Uterus (tissue), 4 donors: ENCODE results near the gene NKAPD1. TPM values are rescaled to one million over a fixed set of nuclear protein-coding genes. Genes with fewer than 3 reads are reported as not detected.

Source experiments
- DNase-seq, 2 donors: peaks; one replicate each; pipeline ENCODE4 v3.0.0-alpha.2; 2019 to 2020
- H3K27ac ChIP-seq, 2 donors: fragments of 200-600 bp; sonication (generic); 1 replicate in 1 of 2; 2 replicates in 1 of 2; pipeline ENCODE4 v1.5.1; 2016 to 2018
- H3K27me3 ChIP-seq, 2 donors: fragments of 200-600 bp; sonication (generic); one replicate each; pipeline ENCODE4 v1.5.1; 2018 to 2019; ENCODE audit warnings: control low read depth in 1 of 2
- H3K36me3 ChIP-seq, 2 donors: fragments of 200-600 bp; sonication (generic); one replicate each; pipeline ENCODE4 v1.5.1; 2019; ENCODE audit warnings: control low read depth in 1 of 2
- H3K4me1 ChIP-seq, 2 donors: fragments of 200-600 bp; sonication (generic); one replicate each; pipeline ENCODE4 v1.5.1; 2018 to 2019; ENCODE audit warnings: control low read depth in 1 of 2
- H3K4me3 ChIP-seq, 2 donors: fragments of 200-600 bp; sonication (generic); 1 replicate in 1 of 2; 2 replicates in 1 of 2; pipeline ENCODE4 v1.5.1; 2018 to 2019; ENCODE audit warnings: mild to moderate bottlenecking in 1 of 2
- H3K9me3 ChIP-seq, 2 donors: fragments of 200-600 bp; sonication (generic); one replicate each; pipeline ENCODE4 v1.5.1; 2019; ENCODE audit warnings: control low read depth in 1 of 2
- CTCF ChIP-seq, 4 experiments: fragments of 200-600 bp in 2 of 4; fragments of 450-650 bp in 2 of 4; sonication (generic) in 2 of 4; IDR thresholded peaks; one replicate each; pipeline ENCODE4 v1.5.1; 2016 to 2019; ENCODE audit warnings: antibody characterized with exemption in 4 of 4, mild to moderate bottlenecking in 2 of 4, moderate library complexity in 1 of 4
- POLR2A ChIP-seq, 2 donors: fragments of 450-650 bp; IDR thresholded peaks; one replicate each; pipeline ENCODE4 v1.6.1; 2016; ENCODE audit warnings: antibody characterized with exemption in 2 of 2, mild to moderate bottlenecking in 1 of 2, moderate library complexity in 1 of 2
- intact Hi-C: fragments of 100-400 bp; cut with DNase I; formaldehyde crosslinking; loops from one replicate; pipeline ENCODE4 v1.15.1; 2023; ENCODE audit warnings: low total_unique reads
- small RNA-seq: library from RNA; depleted of rRNA; stranded (forward); fragments of <200 nt; gene quantifications from one replicate; pipeline ENCODE3, GENCODE V24; 2016
- total RNA-seq, 4 donors: library from RNA; depleted of rRNA in 3 of 4; stranded (reverse); fragments of >200 nt in 3 of 4; gene quantifications; one replicate each; pipeline versions ENCODE4 v1.1.0 to v1.2.4, GENCODE V29; 2014 to 2023
- donor health status: DM: yes; HTN: yes; CAD: no.

NKAPD1 gene
- total RNA-seq, 4 donors from 2014 or later, result 2.3 to 32.9 (median 14.3) TPM

DNA sequence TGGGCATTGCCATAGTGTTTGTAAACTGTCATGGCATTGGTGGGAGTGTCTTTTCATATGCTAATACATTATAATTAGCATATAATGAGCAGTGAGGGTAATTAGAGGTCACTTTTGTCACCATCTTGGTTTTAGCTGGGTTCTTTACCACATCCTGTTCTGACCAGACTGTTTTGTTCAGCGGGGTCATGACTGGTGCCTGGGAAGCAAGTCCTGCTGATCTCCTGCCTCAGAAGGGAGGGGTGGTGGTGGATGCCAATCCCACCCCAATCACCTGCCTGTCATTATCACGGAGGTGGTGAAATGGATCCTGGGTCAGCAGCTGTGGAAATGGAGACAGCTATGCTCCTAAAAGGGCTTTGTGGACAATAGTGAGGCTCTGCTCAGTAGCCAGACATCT is 58.6 kb downstream of the NKAPD1 start:
- H3K36me3 ChIP-seq, result no peaks in the 10 kb centered on the region
- no peak overlapping the region for H3K27ac ChIP-seq
- H3K27me3 ChIP-seq, result no peaks in the 10 kb centered on the region
- DNase-seq, result no peak
- H3K4me3 ChIP-seq, result no peak overlapping the region
- no peaks in the 10 kb centered on the region for H3K4me1 ChIP-seq
- TF ChIP-seq CTCF (IDR thresholded peaks at IDR 0.05) (no peak), POLR2A (IDR thresholded peaks at IDR 0.05) (no peak)
- intact Hi-C loops, result no loop called here
- H3K9me3 ChIP-seq, result no peaks in the 10 kb centered on the region

DNA sequence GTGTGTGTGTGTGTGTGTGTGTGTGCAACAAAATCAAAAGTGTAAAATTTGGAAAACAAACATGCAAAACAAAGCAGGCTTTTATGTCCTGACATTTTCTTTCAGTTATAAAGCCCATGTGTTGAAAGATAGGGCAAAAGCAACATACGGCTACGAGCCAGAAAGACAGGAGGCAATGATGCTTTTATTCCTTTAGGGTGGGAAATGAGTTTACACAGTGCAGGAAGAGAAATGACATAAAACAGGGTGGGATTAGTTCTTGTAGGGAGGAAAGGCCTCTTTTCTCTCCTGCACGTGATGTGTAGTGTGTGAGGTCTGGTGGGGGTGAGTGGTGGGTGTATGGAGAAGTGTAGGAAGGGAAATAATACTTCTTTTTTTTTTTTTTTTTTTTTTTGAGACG is 60.4 kb downstream of the NKAPD1 start:
- intact Hi-C loops, result no loop called here
- no peak for TF ChIP-seq POLR2A (IDR thresholded peaks at IDR 0.05)
- TF ChIP-seq CTCF (IDR thresholded peaks at IDR 0.05), result no peak

More for the DNA sequence above, 60.4 kb downstream of the NKAPD1 start:
- Histone ChIP-seq H3K9me3 (no peaks in the 10 kb centered on the region), H3K4me3 (no peak overlapping the region), H3K36me3 (no peaks in the 10 kb centered on the region), H3K27ac (no peak overlapping the region), H3K4me1 (no peaks in the 10 kb centered on the region), H3K27me3 (no peaks in the 10 kb centered on the region)
- DNase-seq, result no peak

Small RNA genes lying within 50 kb of the gene (small RNA-seq; reads per million reads assigned to genes)
- gene AP000907.3 (not detected), gene RNU6-893P (not detected)

Other genes starting within 250 kb of the NKAPD1 start
- 10 to 100 TPM; 23.6 to 60.2 (median 49.4) TPM for gene ALG9, start 202.7 kb upstream of the NKAPD1 start, total RNA-seq
- 1 to 10 TPM in 3 of 4 donors, not detected in 1; 1.7 to 7.4 (median 3.3) TPM for gene FDXACB1, start 195.1 kb upstream of the NKAPD1 start, total RNA-seq
- 10 to 100 TPM in 1 of 4 donors, 1 to 10 TPM in 2, under 1 TPM in 1; 0.29 to 22.8 (median 4.2) TPM for gene CFAP68, start 194.8 kb upstream of the NKAPD1 start, total RNA-seq
- 100 to 1,000 TPM in 1 of 4 donors, 10 to 100 TPM in 3; 19.9 to 179 (median 56.5) TPM for gene CRYAB, start 162.5 kb upstream of the NKAPD1 start, total RNA-seq
- 1 to 10 TPM in 1 of 4 donors, under 1 TPM in 1, not detected in 2; 0.21 to 5.2 TPM for gene HSPB2, start 161.6 kb upstream of the NKAPD1 start, total RNA-seq
- gene C11orf52, start 155.4 kb upstream of the NKAPD1 start, total RNA-seq, result 1 to 10 TPM in 2 of 4 donors, not detected in 2; 1.6 to 2.4 TPM
- gene DIXDC1, start 137.0 kb upstream of the NKAPD1 start, total RNA-seq, result 10 to 100 TPM; 38.7 to 63.0 (median 51.4) TPM
- 10 to 100 TPM; 11.8 to 32.7 (median 24.7) TPM for gene DLAT, start 48.9 kb upstream of the NKAPD1 start, total RNA-seq
- gene PIH1D2, start 282 bp upstream of the NKAPD1 start, total RNA-seq, result 1 to 10 TPM in 2 of 4 donors, under 1 TPM in 2; 0.29 to 5.5 (median 1.6) TPM
- 10 to 100 TPM; 17.7 to 56.1 (median 43.6) TPM for gene TIMM8B, start 12.5 kb downstream of the NKAPD1 start, total RNA-seq
- 100 to 1,000 TPM in 2 of 4 donors, 10 to 100 TPM in 2; 84.7 to 157 (median 104) TPM for gene SDHD, start 12.6 kb downstream of the NKAPD1 start, total RNA-seq
- 1 to 10 TPM; 1.2 to 6.8 (median 3.9) TPM for gene IL18, start 89.8 kb downstream of the NKAPD1 start, total RNA-seq
- 1 to 10 TPM in 2 of 4 donors, not detected in 2; 1.3 to 1.7 TPM for gene TEX12, start 93.1 kb downstream of the NKAPD1 start, total RNA-seq
- gene BCO2, start 101.2 kb downstream of the NKAPD1 start, total RNA-seq, result 10 to 100 TPM in 3 of 4 donors, 1 to 10 TPM in 1; 4.6 to 15.3 (median 14.2) TPM
- 10 to 100 TPM; 15.9 to 43.5 (median 35.4) TPM for gene PTS, start 152.1 kb downstream of the NKAPD1 start, total RNA-seq
- not detected for gene PLET1, start 186.6 kb downstream of the NKAPD1 start, total RNA-seq